ENCODE measurements around the gene ERMAP.
"Not testable (repeated sequence)": the region's sequence is repeated elsewhere in the genome, so short reads cannot be mapped to it uniquely, and the experiment has no call there.

Gene ERMAP

DNA sequence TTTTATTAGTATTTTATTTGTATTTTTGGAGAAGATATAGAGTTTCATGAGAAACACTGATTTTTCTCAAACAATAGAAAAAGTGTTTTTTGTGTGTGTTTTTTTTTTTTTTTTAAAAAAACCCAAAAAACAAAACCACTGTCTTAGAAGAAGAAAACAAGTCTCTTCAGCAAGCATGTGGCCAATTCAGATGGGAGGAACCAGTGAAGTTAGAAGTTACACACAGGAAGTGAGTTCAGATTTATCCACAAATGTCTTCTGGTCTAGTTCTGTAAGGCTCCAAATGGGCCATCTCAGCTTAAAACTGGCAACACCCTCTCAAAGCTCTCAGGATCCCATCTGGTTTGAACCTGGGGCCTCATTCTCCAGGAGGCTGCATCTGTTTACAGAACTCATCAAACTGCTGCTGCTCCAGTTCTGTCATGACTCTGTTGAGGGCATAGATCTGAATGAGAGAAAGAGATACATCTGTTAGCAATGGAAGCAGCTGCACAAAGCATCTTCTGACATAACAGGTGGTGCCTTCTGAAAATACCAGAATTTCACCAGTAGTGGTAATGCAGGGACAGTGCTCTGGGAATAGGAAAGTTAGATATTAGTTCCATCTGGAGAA lies 9.8 kb upstream of the ERMAP start:
- no peak for DNase-seq

DNA sequence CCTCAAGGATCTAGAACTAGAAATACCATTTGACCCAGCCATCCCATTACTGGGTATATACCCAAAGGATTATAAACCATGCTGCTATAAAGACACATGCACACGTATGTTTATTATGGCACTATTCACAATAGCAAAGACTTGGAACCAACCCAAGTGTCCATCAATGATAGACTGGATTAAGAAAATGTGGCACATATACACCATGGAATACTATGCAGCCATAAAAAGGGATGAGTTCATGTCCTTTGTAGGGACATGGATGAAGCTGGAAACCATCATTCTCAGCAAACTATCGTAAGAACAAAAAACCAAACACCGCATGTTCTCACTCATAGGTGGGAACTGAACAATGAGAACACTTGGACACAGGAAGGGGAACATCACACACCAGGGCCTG lies 2.1 kb upstream of the ERMAP start:
- not testable (repeated sequence) for DNase-seq

DNA sequence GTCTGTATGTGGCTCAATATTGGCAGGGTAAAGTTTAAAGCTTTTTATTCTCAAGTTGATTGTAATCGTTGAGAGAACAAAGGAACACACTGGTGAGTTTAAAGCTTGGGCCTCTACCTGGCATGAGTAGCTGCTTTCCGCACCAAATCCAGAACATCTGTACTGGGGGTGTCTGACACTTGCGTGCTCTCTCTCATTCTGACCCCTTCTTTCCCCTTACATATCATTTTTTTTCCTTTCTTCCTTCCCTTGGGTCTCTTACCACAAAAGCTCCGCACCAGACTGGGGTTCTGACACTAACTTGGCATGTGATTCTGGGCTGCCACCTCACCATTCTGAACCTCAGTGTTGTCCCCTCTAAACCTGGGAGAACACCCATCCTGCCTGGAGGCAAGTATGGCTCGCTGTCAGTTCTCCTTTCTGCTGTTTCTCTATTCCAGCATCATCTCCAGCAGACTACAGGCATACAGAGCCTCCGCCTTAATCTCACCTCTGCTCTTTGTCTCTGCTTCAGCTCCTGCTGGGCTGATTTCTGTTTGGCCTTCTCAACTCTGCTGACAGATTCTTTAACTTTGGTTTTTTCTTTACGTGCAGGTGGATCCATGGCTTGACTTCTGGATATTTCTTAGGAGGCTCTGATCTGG lies 859 bp upstream of the ERMAP start:
- no peak for DNase-seq

DNA sequence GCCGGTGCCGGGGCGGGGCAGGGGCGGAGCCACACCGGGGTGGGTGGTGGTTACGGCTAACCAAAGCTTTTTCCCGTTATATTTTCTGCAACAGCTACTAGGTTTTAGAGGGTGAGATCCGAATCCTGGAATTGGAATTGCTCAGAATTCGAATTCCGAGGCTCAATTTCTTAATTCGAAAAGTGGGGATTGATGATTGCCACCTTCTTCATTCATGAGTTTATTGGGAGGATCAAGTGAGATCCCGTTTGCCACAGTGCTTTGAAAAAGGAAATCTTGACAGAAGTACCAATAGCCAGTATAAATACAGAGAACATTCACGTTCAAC lies 482 bp downstream of the ERMAP start:
- no peak for DNase-seq

DNA sequence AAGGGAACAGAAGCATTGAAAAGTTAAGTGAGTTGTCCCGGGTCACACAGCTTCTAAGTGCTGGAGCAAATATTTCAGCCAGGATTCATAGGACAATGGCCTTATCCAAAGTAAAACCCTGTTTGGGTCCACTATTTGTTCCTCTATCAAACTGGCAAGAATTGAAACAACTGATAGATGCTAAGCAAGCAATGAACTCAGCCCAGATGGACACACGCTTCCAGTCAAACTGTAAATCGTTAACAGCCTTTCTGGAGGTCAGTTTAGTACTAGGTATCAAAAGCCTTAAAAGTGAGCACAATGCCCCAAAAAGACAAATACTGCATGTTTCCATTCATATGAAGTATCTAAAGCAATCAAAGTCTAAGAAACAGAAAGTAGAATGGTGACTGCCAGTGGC lies 1.1 kb downstream of the ERMAP start:
- DNase-seq = no peak

DNA sequence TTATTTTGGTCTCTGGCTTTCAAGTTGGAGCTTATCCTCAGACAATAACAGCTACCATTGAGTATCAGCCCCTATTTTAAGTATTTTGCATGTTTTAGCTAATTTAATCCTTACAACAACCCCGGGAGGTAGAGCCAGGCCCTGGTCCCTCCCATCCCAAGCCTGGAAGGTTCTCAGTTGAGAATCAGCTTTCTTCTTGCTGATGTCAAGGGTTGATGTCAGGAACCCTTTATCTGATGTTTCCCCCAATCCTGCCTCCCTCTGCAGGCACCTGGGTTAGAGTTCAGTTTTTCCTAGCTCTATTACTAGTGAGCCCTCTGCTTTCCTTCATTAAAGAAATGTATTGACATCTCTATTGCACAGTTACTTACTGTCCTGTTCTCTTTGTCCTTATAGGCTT lies 3.9 kb downstream of the ERMAP start:
- no peak for DNase-seq

DNA sequence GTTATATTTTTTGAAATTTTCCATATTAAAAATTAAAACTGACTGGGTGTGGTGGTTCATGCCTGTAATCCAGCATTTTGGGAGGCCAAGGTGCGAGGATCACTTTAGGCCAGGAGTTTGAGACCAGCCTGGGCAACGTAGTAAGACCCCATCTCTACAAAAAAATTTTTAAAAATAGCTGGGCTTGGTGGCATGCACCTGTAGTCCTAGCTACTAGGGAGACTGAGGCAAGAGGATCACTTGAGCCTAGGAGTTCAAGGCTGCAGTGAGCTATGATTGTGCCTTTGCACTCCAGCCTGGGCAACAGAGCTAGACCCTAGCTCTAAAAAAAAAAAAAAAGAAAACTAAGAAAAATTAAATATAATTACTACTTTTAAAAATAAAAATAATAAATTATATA lies 4.8 kb downstream of the ERMAP start:
- no peak for DNase-seq

DNA sequence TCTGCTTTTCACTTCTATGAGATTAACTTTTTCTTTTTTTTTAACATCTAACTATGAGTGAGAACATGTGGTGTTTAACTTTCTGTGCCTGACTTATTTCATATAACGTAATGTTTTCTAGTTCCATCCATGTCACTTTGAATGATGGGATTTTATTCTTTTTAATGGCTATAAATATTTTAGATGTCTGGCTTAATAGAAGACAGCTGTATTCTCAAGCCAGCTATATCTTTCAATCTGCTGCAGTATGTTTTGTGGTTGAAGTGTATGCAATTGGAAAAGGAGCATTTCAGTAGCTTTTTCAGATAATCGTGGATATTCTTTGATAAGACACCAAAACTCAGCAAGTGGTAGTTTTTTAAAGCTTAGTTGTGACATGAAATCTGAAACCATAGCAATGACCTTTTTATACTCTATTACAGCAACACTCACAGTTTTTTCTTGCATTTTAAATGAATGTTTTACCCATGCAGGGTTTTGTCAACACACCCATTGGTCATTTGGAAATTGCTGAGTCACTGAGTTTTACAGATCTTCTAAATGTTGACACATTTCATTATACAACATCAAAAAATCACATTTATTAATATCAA lies 6.0 kb downstream of the ERMAP start:
- DNase-seq = no peak

DNA sequence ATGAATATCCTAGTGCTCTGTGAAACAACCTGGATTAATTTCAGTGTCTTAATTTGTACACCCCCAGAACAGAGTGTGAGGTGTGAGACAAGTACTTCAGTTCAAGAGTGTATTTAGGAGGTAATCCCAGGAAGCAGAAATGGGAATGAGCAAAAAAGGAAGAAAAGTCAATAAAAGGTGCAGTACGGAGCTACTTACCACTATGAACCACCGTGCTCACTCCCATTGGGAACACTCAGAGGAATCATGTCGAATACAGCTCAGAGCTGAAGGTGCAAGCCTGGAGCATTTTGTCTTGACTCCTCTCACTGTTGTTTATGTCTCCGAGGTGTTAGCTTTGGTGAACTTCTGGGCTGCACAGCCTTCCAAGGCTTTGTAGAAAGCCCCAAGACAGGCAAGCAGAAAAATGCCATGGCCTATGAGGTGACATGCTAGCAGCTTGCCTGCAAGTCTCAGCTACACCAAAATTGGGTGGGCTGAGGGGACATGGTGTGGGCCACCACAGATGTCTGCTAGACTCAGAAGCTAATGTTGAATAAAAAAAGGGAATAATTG lies 7.6 kb downstream of the ERMAP start:
- DNase-seq = no peak

DNA sequence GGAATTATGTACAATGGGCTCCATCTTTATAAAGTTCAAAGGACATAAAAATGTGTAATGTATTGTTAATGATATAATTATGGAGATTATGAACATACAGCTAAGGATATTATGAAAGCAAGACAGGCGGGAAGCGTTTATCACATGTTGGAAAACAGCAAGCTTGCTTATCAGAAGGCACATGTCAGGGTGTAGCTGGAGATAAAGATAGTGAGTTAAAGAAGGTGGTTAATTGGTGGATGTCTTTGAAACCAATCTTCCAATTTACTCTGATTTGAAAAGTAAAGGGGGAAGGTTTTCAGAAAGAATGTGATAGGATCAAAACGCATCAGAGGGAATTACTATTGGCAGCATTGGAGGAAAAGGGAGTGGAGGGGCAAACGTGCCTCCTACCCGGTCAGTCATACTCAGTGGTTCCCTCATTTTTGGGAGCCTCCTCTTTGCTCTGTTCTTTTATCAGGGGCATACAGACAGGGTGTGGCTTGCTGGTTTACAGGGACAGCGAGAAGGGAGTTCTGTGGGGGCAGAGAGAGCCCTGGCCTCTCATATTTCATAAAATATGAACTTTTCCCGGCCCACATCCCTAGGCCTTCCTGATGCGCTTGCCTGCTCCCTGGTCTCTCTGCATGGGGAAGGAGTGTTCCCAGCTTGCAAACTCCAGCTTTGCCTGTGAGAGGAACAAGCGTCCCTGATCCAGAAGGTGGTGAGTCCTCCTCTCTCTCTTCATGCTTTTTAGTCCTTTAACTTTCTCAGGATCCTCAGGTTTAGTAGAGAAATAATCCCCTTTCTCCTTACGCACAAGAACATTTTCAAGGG lies 8.3 kb downstream of the ERMAP start:
- no peak for DNase-seq

DNA sequence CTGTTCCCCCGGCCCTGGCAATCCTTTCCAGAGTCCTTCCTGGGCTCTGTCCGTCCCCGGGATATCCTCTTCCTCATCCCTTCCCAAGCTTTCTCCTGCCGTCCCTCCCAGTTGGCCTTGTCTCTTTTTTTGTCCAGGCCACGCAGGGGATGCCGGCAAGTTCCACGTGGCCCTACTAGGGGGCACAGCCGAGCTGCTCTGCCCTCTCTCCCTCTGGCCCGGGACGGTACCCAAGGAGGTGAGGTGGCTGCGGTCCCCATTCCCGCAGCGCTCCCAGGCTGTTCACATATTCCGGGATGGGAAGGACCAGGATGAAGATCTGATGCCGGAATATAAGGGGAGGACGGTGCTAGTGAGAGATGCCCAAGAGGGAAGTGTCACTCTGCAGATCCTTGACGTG lies 13.7 kb downstream of the ERMAP start:
- DNase-seq = no peak

DNA sequence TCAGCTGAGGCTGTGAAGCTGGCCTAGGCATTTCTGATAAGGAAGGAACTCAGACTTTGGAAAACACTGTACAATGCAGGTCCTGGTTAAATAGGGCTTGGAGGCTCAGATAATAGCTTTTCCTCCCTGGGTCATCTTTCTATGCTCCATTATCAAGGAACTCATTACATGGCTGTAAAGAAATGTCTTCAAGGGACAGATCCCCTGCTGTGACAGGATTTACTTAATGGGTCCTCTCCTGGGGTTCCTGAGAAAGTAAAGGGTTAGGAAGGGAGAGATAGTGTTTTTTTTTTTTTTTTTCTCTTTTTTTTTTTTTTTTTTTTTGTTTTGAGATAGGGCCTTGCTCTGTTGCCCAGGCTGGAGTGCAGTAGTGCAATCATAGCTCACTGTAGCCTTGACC lies 14.4 kb downstream of the ERMAP start:
- DNase-seq = no peak

DNA sequence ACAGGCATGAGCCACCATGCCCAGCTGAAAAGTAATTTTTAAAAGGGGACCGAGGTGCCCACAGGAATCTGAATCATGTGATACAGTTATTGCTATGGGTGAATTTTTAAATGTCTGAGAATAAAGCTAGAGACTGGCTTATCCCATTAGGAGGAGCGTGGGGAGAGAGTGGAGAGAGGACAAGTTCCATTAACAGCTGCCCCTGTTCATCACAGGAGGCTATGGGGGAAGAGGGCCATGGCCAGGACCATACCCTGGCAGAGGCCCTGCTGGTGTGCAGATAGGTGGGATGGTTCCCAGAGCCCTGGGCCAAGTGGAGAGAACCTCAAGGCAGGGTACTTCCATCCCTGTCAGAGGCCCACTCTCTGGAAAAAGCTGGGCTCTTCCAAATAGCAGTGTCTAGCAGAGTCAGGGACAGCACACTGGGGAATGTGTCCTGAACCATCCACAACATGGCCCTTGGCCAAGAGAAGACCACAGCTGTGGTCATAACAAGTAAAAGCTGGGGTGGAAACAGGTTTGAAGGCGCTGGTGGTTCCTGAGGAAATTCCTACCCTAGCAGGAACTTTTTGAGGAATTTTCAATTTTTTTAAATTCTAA lies 15.8 kb downstream of the ERMAP start:
- DNase-seq = no peak

DNA sequence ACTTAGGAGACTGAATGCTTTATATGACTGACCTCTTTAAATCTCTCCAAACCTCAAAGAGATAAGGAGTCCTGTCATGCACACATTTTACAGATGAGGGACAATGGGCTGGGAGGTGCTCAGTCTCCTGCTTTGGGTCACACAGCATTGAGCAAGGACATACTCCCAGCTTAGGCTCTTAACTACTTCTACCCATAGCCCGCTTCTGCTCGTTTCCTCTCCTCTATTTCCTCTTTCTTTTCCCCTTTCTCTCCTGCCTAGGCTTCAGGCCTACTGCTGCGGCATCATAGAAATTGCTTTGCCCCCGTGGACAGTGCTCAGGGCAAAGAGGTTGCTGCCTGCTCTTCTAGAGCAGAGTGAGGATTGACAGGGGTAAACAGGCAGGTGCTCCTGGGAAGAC lies 17.1 kb downstream of the ERMAP start:
- no peak for DNase-seq

DNA sequence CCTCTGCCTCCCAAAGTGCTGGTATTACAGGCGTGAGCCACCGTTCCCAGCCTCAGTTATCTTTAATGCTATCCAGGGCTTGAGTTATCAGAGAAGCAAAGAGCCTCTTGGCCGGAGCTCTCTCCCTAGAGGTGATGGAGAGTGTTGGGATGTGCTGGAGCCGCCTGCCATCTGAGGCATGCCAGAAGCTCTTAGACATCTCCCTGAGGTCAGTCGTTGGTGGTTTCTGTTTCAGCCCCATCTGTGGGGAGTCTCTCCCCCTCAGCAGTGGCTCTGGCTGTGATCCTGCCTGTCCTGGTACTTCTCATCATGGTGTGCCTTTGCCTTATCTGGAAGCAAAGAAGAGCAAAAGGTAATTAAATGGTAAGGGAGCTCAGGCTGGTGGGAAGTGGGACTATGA lies 17.9 kb downstream of the ERMAP start:
- DNase-seq = no peak

DNA sequence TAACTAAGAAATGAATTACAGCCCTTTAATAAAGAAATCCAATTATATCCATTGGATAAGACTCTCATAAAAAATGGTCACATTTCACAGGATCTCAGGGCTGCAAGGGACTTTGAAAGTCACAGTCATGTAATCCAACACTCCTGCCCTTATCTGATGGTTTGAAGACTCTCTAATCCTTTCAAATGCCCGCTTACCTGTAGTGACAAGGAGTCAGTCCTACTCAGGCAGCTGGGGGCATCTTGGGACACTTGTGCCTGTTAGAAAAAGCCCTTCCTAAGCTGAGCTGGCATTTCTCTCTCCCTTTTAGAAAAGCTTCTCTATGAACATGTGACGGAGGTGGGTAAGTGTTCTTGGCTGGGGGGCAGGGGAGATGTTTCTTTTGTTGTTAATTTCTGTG lies 18.5 kb downstream of the ERMAP start:
- no peak for DNase-seq

DNA sequence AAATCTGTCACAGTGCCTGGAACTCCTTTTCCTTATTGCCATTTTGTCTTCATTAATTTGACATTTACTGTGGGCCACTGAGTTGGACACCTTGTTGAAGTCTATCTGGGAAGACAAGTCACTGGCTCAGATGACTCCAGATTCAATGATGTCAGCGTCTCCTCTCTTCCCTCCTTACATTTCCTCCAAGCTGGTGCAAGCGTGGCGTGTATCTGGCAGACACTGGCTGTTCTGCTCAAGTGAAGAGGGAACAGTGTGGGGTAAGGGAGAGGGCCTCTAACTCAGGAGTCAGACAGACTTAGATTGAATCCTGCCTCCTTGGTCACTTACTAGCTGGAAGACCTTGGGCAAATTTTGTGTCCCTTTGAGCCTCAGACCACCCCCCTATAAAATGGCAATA lies 20.8 kb downstream of the ERMAP start:
- no peak for DNase-seq

DNA sequence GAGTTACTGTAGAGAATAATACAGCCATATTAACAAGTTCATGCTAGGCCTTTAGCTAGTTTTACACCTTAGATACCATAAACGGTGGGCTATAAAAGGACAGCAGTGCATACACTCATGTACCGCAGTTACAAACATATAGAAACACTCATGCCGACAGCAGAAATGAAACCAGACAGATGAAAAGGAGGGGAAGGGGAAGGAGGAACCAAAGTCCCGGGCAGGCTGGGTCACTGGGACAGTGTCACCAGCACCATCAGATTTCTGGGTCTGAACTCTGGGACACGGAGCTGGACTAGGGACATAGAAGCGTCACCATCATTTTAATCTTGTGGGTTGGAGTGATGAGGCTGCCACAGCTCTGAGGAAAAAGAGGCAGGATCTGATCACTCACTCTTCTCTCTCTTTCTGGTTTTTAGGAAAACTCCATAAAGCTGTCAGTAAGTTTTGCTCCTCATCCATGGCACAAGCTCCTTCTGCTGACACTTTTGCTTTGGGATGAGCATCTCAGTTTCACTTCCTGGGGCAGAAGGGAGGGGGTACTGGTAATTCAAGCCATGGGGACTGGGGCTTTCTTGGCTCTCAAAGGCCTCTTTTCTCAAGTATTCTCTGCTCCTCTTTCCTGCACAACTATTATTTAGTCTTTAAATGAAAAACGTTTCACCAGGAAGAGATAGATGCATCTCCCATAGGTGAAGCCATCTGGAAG lies 21.7 kb downstream of the ERMAP start:
- no peak for DNase-seq

DNA sequence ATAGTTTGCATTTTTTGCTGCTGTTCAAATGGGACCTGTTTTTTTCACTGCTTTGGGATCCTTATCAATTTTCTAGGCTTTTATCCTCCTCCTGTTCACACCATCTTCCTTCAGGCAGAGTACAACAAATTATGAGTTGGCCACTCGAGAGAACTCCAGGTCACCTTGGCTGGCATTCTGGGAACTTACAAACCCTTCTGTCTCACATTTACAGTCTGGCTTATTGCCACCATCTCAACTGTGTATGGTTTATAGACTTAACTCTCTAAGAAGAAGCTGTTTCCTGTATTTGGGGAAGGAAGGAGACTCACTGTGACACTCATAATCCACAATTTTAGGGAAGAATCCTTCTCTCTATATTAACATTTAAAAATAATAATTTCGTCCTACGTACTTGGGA lies 24.1 kb downstream of the ERMAP start:
- DNase-seq = no peak

DNA sequence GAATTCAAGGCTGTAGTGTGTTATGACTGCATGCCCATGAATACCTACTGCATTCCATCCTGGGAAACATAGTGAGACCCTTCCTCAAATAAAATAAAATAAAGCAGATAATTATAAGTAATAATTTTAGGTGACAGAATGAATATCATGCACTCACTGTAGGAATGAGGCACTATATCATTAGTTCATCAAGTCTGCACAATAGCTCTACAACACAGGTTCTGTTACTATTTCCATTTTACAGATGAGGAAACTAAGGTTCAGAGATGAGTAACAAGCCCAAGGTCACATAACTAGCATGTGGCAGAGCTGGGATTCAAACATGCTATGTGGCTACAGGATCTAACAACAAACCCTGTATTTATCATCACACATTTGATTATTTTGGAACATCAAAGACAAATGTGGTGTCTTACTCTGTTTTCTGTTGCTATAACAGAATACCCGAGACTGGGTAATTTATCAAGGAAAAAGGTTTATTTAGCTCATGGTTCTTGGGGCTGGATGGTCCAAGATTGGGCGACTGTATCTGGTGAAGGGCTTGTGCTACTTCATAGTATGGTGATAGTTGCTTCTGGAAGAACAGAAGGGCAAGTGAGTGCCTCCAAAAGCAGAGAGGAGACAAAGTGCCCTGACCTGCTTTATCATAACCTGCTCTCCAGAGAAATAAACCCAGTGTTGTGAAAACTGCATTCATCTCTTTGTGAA lies 24.7 kb downstream of the ERMAP start:
- DNase-seq = no peak

DNA sequence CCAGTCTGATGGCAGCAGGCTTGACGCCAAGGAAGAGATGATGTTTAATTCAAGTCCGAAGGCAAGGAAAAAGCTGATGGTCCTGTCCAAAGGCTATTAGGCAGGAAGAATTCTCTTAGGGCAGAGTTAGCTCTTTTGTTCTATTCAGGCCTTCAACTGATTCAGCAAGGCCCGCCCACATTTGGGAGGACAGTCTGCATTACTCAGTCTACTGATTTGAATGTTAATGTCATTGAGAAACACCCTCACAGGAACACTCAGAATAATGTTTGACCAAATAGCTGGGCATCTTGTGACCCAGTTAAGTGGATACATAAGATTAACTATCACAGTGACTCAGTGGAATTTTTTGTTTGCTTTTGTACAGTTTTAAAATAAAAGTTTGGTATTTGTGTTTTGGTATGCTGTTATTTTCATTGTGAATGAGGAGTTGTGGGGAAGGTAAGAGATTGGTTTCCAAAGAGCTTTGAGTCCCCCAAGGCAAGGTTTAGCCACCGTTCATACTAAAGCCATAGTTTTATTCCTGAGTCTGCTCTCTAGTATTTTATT lies 27.7 kb downstream of the ERMAP start:
- no peak for DNase-seq

DNA sequence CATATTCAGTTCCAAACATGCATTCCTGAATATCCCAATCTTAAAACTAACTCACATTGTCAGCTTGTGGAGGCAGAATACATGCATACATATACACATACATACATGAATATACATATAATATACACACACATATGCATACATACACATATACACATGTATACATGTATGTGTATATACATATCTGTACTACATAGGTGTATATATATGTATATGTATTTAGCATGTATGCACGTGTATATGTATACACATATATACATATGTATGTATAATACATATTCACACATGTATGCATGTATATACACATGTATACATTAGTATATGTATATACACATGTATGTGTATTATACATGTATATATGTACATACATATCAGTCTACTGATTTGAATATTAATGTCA lies 28.3 kb downstream of the ERMAP start:
- no peak for DNase-seq
